Measurements from ENCODE around the gene ATOSB. TPM values are rescaled to one million over a fixed set of nuclear protein-coding genes. Genes with fewer than 3 reads are reported as not detected.
A peak's percentile ranks its signal among the peaks of the same experiment; 100 is the strongest.

ATOSB gene
- total RNA-seq, 1 donor from 2014 or later: 30.3 TPM

DNA sequence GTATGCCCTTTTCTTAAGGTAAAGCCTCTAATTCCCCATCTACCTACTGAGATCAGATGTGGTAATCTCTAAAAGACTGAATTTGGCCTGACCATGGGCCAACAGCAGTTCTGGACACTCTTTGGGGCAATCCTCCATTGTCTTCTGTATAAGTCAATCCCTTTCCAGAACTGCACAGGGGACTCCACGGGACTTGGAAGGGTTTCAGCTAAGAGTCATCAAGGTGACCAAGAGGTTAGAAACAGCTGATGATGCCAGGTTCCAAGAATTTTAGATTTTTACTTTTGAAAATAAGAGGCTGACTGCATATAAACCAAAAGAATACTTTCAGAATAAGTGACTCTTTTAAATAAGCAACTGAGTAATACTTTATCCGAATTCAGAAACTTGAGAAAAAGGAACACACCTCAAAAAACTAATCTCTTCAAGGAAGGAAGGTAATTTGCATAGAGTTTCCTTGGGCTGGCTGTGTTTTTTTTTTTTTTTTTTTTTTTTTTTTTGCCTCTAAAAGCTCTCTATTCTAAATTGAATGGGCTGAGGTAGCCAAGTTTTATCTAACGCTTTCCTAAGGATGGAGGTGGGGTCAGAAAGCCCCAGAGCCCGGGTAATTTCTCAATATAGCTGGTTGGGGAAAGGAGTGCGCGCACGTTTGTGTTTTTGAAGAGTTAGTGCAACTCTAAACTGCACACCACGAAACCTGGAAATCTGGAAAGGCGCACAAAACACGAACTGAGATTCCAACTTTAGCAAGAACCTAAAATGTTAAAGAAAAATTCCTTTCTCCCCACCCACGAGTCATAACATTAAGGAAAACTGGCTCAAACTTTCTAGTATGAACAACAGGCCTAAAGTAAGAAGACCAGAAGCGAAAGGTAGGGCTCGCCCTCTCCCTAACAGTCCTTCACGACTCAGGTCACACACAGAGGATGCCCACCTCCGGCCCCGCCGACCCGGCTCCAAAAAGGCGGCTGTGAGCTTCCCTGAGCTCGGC, 44.5 kb downstream of the ATOSB start:
- TF ChIP-seq, protein P1, sequence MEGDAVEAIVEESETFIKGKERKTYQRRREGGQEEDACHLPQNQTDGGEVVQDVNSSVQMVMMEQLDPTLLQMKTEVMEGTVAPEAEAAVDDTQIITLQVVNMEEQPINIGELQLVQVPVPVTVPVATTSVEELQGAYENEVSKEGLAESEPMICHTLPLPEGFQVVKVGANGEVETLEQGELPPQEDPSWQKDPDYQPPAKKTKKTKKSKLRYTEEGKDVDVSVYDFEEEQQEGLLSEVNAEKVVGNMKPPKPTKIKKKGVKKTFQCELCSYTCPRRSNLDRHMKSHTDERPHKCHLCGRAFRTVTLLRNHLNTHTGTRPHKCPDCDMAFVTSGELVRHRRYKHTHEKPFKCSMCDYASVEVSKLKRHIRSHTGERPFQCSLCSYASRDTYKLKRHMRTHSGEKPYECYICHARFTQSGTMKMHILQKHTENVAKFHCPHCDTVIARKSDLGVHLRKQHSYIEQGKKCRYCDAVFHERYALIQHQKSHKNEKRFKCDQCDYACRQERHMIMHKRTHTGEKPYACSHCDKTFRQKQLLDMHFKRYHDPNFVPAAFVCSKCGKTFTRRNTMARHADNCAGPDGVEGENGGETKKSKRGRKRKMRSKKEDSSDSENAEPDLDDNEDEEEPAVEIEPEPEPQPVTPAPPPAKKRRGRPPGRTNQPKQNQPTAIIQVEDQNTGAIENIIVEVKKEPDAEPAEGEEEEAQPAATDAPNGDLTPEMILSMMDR (IDR thresholded peaks at IDR 0.05): no peak
- no peak for DNase-seq (ENCODE audit: extremely low spot score, unreplicated experiment)
- H3K4me3 Mint-ChIP-seq (ENCODE audit: unreplicated experiment): peak overlapping the region; percentile 91
- no peaks in the 10 kb centered on the region for H3K9me3 Mint-ChIP-seq (ENCODE audit: unreplicated experiment)
- peak overlapping the region; percentile 94 for H3K27ac Mint-ChIP-seq (ENCODE audit: unreplicated experiment)
- H3K27me3 Mint-ChIP-seq (ENCODE audit: unreplicated experiment): no peaks in the 10 kb centered on the region
- peaks cover 21% of the 10 kb centered on the region for H3K36me3 Mint-ChIP-seq (ENCODE audit: unreplicated experiment)
- H3K4me1 Mint-ChIP-seq (ENCODE audit: unreplicated experiment): peaks cover 37% of the 10 kb centered on the region

DNA sequence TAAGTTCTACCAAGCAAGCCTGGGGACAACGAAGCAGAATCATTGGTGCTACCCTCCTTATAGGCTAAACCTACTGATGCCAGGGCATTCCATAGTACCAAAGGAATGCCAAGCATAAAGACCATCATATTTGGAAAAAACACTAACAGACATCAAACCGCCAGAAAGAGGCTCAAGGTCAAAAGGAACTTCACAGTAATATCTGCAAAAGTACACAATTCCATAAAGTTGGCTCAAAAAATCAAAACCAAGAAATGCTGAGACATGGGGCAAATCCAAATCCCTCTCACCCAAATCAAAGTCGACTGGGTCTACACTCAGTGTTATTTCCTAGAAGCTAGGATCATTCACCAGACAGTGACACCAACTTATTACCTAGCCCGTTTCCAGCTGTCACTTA, 46.6 kb downstream of the ATOSB start:
- peak overlapping the region; percentile 45 for H3K4me3 Mint-ChIP-seq (ENCODE audit: unreplicated experiment)
- DNase-seq (ENCODE audit: extremely low spot score, unreplicated experiment): no peak
- TF ChIP-seq, protein P1 (IDR thresholded peaks at IDR 0.05): no peak
- H3K4me1 Mint-ChIP-seq (ENCODE audit: unreplicated experiment): peaks cover 37% of the 10 kb centered on the region
- no peaks in the 10 kb centered on the region for H3K9me3 Mint-ChIP-seq (ENCODE audit: unreplicated experiment)
- peaks cover 29% of the 10 kb centered on the region for H3K36me3 Mint-ChIP-seq (ENCODE audit: unreplicated experiment)
- peak overlapping the region; percentile 42 for H3K27ac Mint-ChIP-seq (ENCODE audit: unreplicated experiment)
- no peaks in the 10 kb centered on the region for H3K27me3 Mint-ChIP-seq (ENCODE audit: unreplicated experiment)

DNA sequence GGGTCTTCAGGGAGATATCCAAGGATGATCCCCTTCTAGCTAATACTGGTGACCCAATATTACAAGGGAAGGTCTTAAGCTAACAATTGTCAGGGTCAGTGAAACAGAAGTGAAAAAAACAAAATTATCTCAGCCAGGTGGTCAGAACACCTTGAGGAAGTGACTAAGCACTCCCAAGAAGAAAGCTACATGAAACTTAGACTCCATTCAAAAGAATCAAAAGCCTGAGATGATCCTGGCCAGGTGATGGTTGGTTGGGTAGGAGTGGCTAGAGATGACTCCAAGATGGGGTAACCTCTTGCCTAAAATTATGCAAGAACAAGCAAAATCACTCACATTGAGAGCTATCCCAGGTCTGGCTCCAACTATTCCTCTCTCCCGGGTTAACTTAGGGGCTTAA, 48.6 kb downstream of the ATOSB start:
- Mint-ChIP-seq H3K27ac (ENCODE audit: unreplicated experiment) (no peak overlapping the region), H3K4me1 (ENCODE audit: unreplicated experiment) (peaks cover 32% of the 10 kb centered on the region), H3K9me3 (ENCODE audit: unreplicated experiment) (no peaks in the 10 kb centered on the region), H3K27me3 (ENCODE audit: unreplicated experiment) (no peaks in the 10 kb centered on the region), H3K4me3 (ENCODE audit: unreplicated experiment) (no peak overlapping the region), H3K36me3 (ENCODE audit: unreplicated experiment) (peaks cover 45% of the 10 kb centered on the region)
- DNase-seq (ENCODE audit: extremely low spot score, unreplicated experiment): no peak
- TF ChIP-seq, protein P1 (IDR thresholded peaks at IDR 0.05): no peak

DNA sequence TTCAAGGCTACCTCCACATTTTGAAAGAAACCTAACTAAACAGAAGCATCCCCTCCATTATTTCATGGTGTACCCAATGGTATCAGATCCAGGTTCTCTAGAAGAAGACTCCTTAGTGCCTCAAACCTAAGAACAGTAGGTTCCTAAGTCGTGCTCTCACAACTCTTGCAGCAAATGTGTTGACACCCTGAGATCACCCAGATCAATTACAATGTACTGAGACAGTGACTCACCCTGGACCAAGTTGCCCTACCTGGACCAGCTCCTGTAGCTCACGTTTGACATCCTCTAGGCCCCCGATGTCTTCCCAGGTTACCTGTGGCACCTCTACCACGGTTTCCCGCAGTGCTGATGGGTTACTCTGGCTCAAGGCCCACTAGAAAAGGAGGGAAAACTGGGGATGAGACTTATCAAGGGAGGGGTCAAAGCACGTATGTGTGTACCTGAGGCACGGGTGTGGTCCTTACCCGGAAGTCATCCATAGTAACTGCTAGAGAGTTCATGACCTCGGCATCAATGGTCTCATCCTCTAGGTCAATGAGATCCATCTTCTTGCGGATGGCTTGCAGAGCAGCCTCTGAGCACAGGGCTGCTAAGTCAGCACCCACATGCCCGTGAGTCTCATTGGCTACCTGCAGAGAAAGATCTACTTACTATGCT, 55.0 kb downstream of the ATOSB start:
- TF ChIP-seq, protein P1 (IDR thresholded peaks at IDR 0.05): no peak
- no peaks in the 10 kb centered on the region for H3K27me3 Mint-ChIP-seq (ENCODE audit: unreplicated experiment)
- H3K4me3 Mint-ChIP-seq (ENCODE audit: unreplicated experiment): no peak overlapping the region
- no peaks in the 10 kb centered on the region for H3K9me3 Mint-ChIP-seq (ENCODE audit: unreplicated experiment)
- no peak for DNase-seq (ENCODE audit: extremely low spot score, unreplicated experiment)
- peaks cover 79% of the 10 kb centered on the region for H3K36me3 Mint-ChIP-seq (ENCODE audit: unreplicated experiment)
- H3K27ac Mint-ChIP-seq (ENCODE audit: unreplicated experiment): no peak overlapping the region
- no peaks in the 10 kb centered on the region for H3K4me1 Mint-ChIP-seq (ENCODE audit: unreplicated experiment)

DNA sequence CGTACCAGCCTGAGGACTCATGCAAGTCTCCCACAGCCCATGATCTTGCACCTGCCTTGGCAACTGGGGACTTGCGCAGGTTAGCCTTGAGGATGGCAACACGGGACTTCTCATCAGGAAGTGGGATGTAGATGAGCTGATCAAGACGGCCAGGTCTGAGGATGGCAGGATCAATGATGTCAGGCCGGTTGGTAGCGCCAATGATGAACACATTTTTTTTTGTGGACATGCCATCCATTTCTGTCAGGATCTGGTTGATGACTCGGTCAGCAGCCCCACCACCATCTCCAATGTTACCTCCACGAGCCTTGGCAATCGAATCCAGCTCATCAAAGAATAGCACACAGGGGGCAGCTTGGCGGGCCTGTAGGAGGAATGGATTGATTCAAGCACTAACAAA, 56.2 kb downstream of the ATOSB start:
- TF ChIP-seq, protein P1 (IDR thresholded peaks at IDR 0.05): no peak
- DNase-seq (ENCODE audit: extremely low spot score, unreplicated experiment): no peak
- Mint-ChIP-seq H3K9me3 (ENCODE audit: unreplicated experiment) (no peaks in the 10 kb centered on the region), H3K36me3 (ENCODE audit: unreplicated experiment) (peaks cover 81% of the 10 kb centered on the region), H3K27me3 (ENCODE audit: unreplicated experiment) (no peaks in the 10 kb centered on the region), H3K27ac (ENCODE audit: unreplicated experiment) (no peak overlapping the region), H3K4me1 (ENCODE audit: unreplicated experiment) (no peaks in the 10 kb centered on the region), H3K4me3 (ENCODE audit: unreplicated experiment) (no peak overlapping the region)

Measured in osteocyte (in vitro differentiated cells).